GM23248 (cell line): Measurements from ENCODE around the gene RNASE11.

Experiments used
- EZH2 ChIP-seq: fragments of 200-600 bp; sonication (generic); IDR thresholded peaks from 2 replicates; pipeline ENCODE4 v1.6.1; 2018; ENCODE audit warnings: antibody characterized with exemption, mild to moderate bottlenecking; ENCODE audit not compliant: insufficient read depth, poor library complexity, severe bottlenecking
- EZH2phosphoT487 ChIP-seq: fragments of 200-600 bp; sonication (generic); IDR thresholded peaks from 2 replicates; pipeline ENCODE4 v1.6.1; 2018; ENCODE audit warnings: antibody characterized with exemption, moderate library complexity, mild to moderate bottlenecking, low read depth; ENCODE audit not compliant: insufficient read depth

DNA sequence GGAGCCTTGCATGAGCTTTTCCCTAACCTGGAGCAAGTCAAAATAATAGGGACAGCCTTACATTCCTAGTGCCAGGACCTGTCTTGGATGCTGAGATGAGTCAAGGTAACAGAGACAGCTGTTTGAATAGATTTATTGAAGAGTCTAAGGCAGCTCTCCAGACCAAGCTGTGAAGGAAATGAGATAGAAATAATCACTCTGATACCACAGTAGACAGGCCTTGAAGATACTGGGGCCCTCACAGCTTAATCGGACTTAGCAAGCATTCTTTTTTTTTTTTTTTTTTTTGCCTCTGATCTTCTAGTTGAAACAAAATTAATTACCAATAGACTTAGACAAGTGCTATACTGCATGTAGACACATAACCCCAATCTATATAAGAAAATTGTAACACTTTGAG lies 23.8 kb downstream of the RNASE11 start:
- no peak for TF ChIP-seq EZH2
- no peak for TF ChIP-seq EZH2phosphoT487
